ENCODE results near the gene BRINP3. TPM values are rescaled to one million over a fixed set of nuclear protein-coding genes. Genes with fewer than 3 reads are reported as not detected.

BRINP3 gene
- total RNA-seq, 2 donors from 2014 or later = not detected

- no peak for ATAC-seq
- DNase-seq (ENCODE audit: low spot score in 2 of 2) = no peak
- Mint-ChIP-seq H3K27ac (no peak overlapping the region), H3K36me3 (no peaks in the 10 kb centered on the region), H3K9me3 (peaks cover 0 to 5% of the 10 kb centered on the region in 2 donors)
Measured at GRCh38 chr1:190183588-190183987, 294.1 kb downstream of the BRINP3 start.

GRCh38 chr1:190179817-190180216, 297.8 kb downstream of the BRINP3 start:
- peaks cover 0 to 10% of the 10 kb centered on the region in 2 donors for H3K9me3 Mint-ChIP-seq
- no peak overlapping the region for H3K27ac Mint-ChIP-seq
- DNase-seq (ENCODE audit: low spot score in 2 of 2) (no peak), ATAC-seq (no peak)
- no peaks in the 10 kb centered on the region for H3K36me3 Mint-ChIP-seq

- no peak overlapping the region for H3K27ac Mint-ChIP-seq
Measured at GRCh38 chr1:190178827-190179226, 298.8 kb downstream of the BRINP3 start.

GRCh38 chr1:190177555-190177954, 300.1 kb downstream of the BRINP3 start:
- DNase-seq (ENCODE audit: low spot score in 2 of 2) = no peak
- Mint-ChIP-seq H3K27ac (no peak overlapping the region), H3K36me3 (no peaks in the 10 kb centered on the region), H3K9me3 (peaks cover 0 to 16% of the 10 kb centered on the region in 2 donors)
- no peak for ATAC-seq

More at GRCh38 chr1:190178827-190179226, 298.8 kb downstream of the BRINP3 start:
- Mint-ChIP-seq H3K36me3 (no peaks in the 10 kb centered on the region), H3K9me3 (peaks cover 0 to 10% of the 10 kb centered on the region in 2 donors)
- no peak for ATAC-seq
- no peak for DNase-seq (ENCODE audit: low spot score in 2 of 2)

GRCh38 chr1:190176776-190177175, 300.9 kb downstream of the BRINP3 start:
- H3K27ac Mint-ChIP-seq = no peak overlapping the region
- ATAC-seq (no peak), DNase-seq (ENCODE audit: low spot score in 2 of 2) (no peak)
- H3K36me3 Mint-ChIP-seq = no peaks in the 10 kb centered on the region
- peaks cover 0 to 16% of the 10 kb centered on the region in 2 donors for H3K9me3 Mint-ChIP-seq

GRCh38 chr1:190175320-190175719, 302.3 kb downstream of the BRINP3 start:
- ATAC-seq (no peak), DNase-seq (ENCODE audit: low spot score in 2 of 2) (no peak)
- no peaks in the 10 kb centered on the region for H3K36me3 Mint-ChIP-seq
- no peak overlapping the region for H3K27ac Mint-ChIP-seq
- peaks cover 0 to 16% of the 10 kb centered on the region in 2 donors for H3K9me3 Mint-ChIP-seq

GRCh38 chr1:190172651-190173430, 304.8 kb downstream of the BRINP3 start:
- Mint-ChIP-seq H3K9me3 (peaks cover 8 to 11% of the 10 kb centered on the region in 2 donors), H3K36me3 (no peaks in the 10 kb centered on the region), H3K27ac (no peak overlapping the region)
- no peak for ATAC-seq
- DNase-seq (ENCODE audit: low spot score in 2 of 2) = no peak

- Mint-ChIP-seq H3K27ac (no peak overlapping the region), H3K9me3 (peaks cover 6 to 8% of the 10 kb centered on the region in 2 donors), H3K36me3 (no peaks in the 10 kb centered on the region)
- no peak for DNase-seq (ENCODE audit: low spot score in 2 of 2)
- no peak for ATAC-seq
Measured at GRCh38 chr1:190170321-190170720, 307.3 kb downstream of the BRINP3 start.

GRCh38 chr1:190169311-190170067, 308.2 kb downstream of the BRINP3 start:
- ATAC-seq (no peak), DNase-seq (ENCODE audit: low spot score in 2 of 2) (no peak)
- Mint-ChIP-seq H3K36me3 (no peaks in the 10 kb centered on the region), H3K27ac (peak overlapping the region in 1 of 2 donors; percentile 50), H3K9me3 (peaks cover 6 to 8% of the 10 kb centered on the region in 2 donors)

GRCh38 chr1:190168893-190169280, 308.8 kb downstream of the BRINP3 start:
- ATAC-seq (no peak), DNase-seq (ENCODE audit: low spot score in 2 of 2) (no peak)
- peaks cover 6 to 8% of the 10 kb centered on the region in 2 donors for H3K9me3 Mint-ChIP-seq
- no peaks in the 10 kb centered on the region for H3K36me3 Mint-ChIP-seq
- no peak overlapping the region for H3K27ac Mint-ChIP-seq

GRCh38 chr1:190168116-190168892, 309.4 kb downstream of the BRINP3 start:
- ATAC-seq = no peak
- Mint-ChIP-seq H3K27ac (no peak overlapping the region), H3K9me3 (peaks cover 6 to 8% of the 10 kb centered on the region in 2 donors), H3K36me3 (no peaks in the 10 kb centered on the region)
- DNase-seq (ENCODE audit: low spot score in 2 of 2) = no peak

GRCh38 chr1:190159146-190159545, 318.5 kb downstream of the BRINP3 start:
- H3K27ac Mint-ChIP-seq = no peak overlapping the region
- ATAC-seq (no peak), DNase-seq (ENCODE audit: low spot score in 2 of 2) (no peak)
- H3K36me3 Mint-ChIP-seq = no peaks in the 10 kb centered on the region
- peaks cover 13 to 14% of the 10 kb centered on the region in 2 donors for H3K9me3 Mint-ChIP-seq

GRCh38 chr1:190154744-190155143, 322.9 kb downstream of the BRINP3 start:
- peaks cover 17 to 27% of the 10 kb centered on the region in 2 donors for H3K9me3 Mint-ChIP-seq
- no peak for DNase-seq (ENCODE audit: low spot score in 2 of 2)
- no peaks in the 10 kb centered on the region for H3K36me3 Mint-ChIP-seq
- no peak overlapping the region for H3K27ac Mint-ChIP-seq
- ATAC-seq = no peak

GRCh38 chr1:190147616-190148015, 330.0 kb downstream of the BRINP3 start:
- H3K9me3 Mint-ChIP-seq = peaks cover 9 to 11% of the 10 kb centered on the region in 2 donors
- H3K27ac Mint-ChIP-seq = no peak overlapping the region
- DNase-seq (ENCODE audit: low spot score in 2 of 2) (no peak), ATAC-seq (no peak)
- no peaks in the 10 kb centered on the region for H3K36me3 Mint-ChIP-seq

- ATAC-seq = no peak
- Mint-ChIP-seq H3K9me3 (peaks cover 0 to 9% of the 10 kb centered on the region in 2 donors), H3K36me3 (no peaks in the 10 kb centered on the region), H3K27ac (no peak overlapping the region)
- DNase-seq (ENCODE audit: low spot score in 2 of 2) = no peak
Measured at GRCh38 chr1:190144650-190145049, 333.0 kb downstream of the BRINP3 start.

- H3K9me3 Mint-ChIP-seq = peaks cover 12% of the 10 kb centered on the region in 2 donors
- no peak overlapping the region for H3K27ac Mint-ChIP-seq
- H3K36me3 Mint-ChIP-seq = peaks cover 5 to 11% of the 10 kb centered on the region in 2 donors
- ATAC-seq (no peak), DNase-seq (ENCODE audit: low spot score in 2 of 2) (no peak)
Measured at GRCh38 chr1:190140644-190141043, 337.0 kb downstream of the BRINP3 start.

GRCh38 chr1:190138702-190139101, 339.0 kb downstream of the BRINP3 start:
- Mint-ChIP-seq H3K9me3 (peaks cover 13 to 16% of the 10 kb centered on the region in 2 donors), H3K36me3 (peaks cover 5 to 11% of the 10 kb centered on the region in 2 donors), H3K27ac (no peak overlapping the region)
- no peak for ATAC-seq
- no peak for DNase-seq (ENCODE audit: low spot score in 2 of 2)
